GM10266 (cell line): ENCODE results near the gene ELAVL3.
"Not testable (repeated sequence)": the region's sequence is repeated elsewhere in the genome, so short reads cannot be mapped to it uniquely, and the experiment has no call there.

ENCODE experiments used
- DNase-seq: peaks from one replicate; pipeline ENCODE4 v3.0.0; 2012; ENCODE audit errors: extremely low spot score
- CTCF ChIP-seq: IDR thresholded peaks from 2 replicates; pipeline ENCODE4 v1.5.1; 2012; ENCODE audit warnings: mild to moderate bottlenecking, low read depth; ENCODE audit not compliant: control insufficient read depth, insufficient read depth; ENCODE audit errors: missing control alignments

The ELAVL3 gene

DNA sequence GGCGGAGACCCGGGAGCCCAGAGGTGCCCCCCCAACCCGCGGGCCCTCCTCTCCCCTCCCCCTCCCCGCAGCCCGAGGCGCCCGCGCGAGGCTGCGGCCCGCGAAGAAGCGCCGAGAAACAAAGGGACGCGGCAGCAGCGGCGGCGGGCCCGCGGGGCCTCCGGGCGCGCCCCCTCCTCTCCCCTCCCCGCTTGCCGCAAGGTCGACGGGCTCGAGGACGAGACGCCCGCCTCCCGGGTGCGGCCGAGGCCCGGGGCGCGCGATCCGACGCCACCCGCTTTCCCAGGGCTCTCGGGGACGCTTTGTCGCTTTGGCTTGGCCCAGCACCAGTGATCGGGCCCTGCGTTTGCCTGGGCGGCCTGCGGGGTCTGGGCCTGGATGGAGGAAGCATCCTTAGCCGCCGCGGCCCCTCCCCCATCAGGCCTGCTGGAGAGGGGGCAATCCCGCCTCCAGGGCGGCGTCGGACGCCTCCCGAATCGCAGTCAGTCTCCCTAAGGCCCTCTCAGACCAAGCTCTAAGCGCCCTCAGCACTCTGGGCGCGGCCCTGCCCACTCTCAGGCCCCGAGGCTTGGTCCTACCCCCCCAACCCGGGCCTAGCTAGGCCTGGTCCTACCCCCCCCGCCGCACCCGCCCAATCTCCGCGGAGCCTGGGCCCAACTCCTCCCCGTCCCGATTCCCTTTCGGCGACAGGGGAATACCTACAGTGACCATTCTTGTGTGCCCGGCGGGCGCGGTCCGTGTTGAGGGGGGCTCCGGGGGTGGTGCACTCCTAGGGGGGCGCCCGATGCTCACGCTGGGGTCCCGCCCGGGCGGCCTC is 740 bp downstream of the ELAVL3 start:
- no peak for DNase-seq
- TF ChIP-seq CTCF, result no peak

GRCh38 chr19:11479090-11479897 is 1.6 kb downstream of the ELAVL3 start:
- TF ChIP-seq CTCF, result no peak
- peak; percentile 66 for DNase-seq

- DNase-seq, result no peak
- TF ChIP-seq CTCF, result no peak
Measured at GRCh38 chr19:11478167-11479089, 2.4 kb downstream of the ELAVL3 start.

DNA sequence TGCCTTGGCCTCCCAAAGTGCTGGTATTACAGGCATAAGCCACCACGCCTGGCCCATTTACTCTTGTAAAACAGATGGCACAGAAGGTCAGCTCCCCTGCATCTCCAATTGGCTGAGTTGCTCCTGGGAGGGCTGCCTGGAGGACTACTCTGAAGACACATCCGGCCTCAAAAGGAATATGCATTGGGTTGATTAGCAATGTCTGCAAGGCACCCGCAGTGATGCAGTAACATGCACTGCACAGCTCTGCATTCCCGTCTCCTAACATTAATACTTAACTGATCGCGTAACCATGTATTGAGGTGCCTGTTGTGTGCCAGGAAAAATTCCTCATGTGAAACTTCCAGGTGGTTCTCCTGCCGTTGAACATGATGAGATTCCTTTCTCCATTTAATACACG is 5.0 kb downstream of the ELAVL3 start:
- no peak for TF ChIP-seq CTCF
- no peak for DNase-seq

GRCh38 chr19:11475343-11475742 is 5.5 kb downstream of the ELAVL3 start:
- not testable (repeated sequence) for DNase-seq

GRCh38 chr19:11473725-11474124 is 7.1 kb downstream of the ELAVL3 start:
- no peak for TF ChIP-seq CTCF
- no peak for DNase-seq

GRCh38 chr19:11468266-11468845 is 12.5 kb downstream of the ELAVL3 start:
- not testable (repeated sequence) for DNase-seq
